Esophagus (tissue), 2 donors: ENCODE measurements around the gene NDC1. TPM values are rescaled to one million over a fixed set of nuclear protein-coding genes. Genes with fewer than 3 reads are reported as not detected.

Experiments used
- H3K27ac ChIP-seq, 2 donors: one replicate each; pipeline ENCODE4 v1.5.1; 2013; ENCODE audit warnings: low read depth in 2 of 2, mild to moderate bottlenecking in 2 of 2, inconsistent platforms in 1 of 2, low read length in 1 of 2, moderate library complexity in 1 of 2
- H3K27me3 ChIP-seq, 2 donors: one replicate each; pipeline ENCODE4 v1.6.1; 2013; ENCODE audit warnings: low read length in 2 of 2, control low read depth in 1 of 2, mild to moderate bottlenecking in 1 of 2; ENCODE audit not compliant: insufficient read depth in 2 of 2, control insufficient read depth in 1 of 2
- H3K36me3 ChIP-seq, 2 donors: one replicate each; pipeline ENCODE4 v1.6.1; 2013; ENCODE audit warnings: low read length in 1 of 2; ENCODE audit not compliant: control insufficient read depth in 2 of 2, insufficient read depth in 2 of 2
- H3K4me1 ChIP-seq, 2 donors: one replicate each; pipeline ENCODE4 v1.6.1; 2013; ENCODE audit warnings: low read length in 1 of 2; ENCODE audit not compliant: control insufficient read depth in 2 of 2, insufficient read depth in 2 of 2
- H3K4me3 ChIP-seq, 2 donors: one replicate each; pipeline ENCODE4 v1.5.1; 2013; ENCODE audit warnings: low read length in 2 of 2, mild to moderate bottlenecking in 2 of 2, low read depth in 1 of 2, moderate library complexity in 1 of 2
- H3K9me3 ChIP-seq, 2 donors: one replicate each; pipeline ENCODE4 v1.6.1; 2013; ENCODE audit warnings: mild to moderate bottlenecking in 2 of 2, low read depth in 1 of 2, low read length in 1 of 2, moderate library complexity in 1 of 2; ENCODE audit not compliant: control insufficient read depth in 2 of 2, insufficient read depth in 1 of 2
- WGBS, 2 donors: extraction: QIAGEN DNeasy Blood & Tissue Kit; methylation state at CpG; one replicate each; pipeline ENCODE4 v1.1.7; 2013; 5-methylcytosine and 5-hydroxymethylcytosine counted together
- polyA plus RNA-seq, 2 donors: library from polyadenylated mRNA; stranded (reverse); fragments of 200-250 nt; gene quantifications; one replicate each; pipeline ENCODE4 v1.2.3, GENCODE V29; 2013
- donor health status: healthy with polysubstance abuse.
- donor health status: Bipolar disorder and iron deficiency.

Gene NDC1
- polyA plus RNA-seq, 2 donors: 4.9 to 7.1 TPM

DNA sequence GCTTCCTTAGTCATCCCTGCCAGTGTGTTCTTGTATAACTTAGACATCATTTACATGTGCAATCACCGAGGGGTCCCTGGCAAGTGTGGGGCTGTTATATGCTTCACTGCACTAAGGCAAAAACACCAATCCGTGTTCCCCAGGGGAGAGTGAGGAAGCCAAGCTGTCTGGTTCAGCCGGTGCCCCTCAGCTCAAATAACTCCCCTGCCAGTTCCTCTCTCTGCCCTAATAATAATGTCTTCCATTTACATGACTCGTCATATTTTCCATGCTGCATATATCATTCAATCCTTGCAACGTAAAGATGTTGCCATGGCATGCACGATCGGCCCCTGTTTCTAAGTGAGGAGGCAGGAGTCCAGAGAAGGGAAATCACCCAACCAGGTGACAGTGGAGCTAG lies 24.4 kb upstream of the NDC1 start:
- Histone ChIP-seq H3K27me3 (no peaks in the 10 kb centered on the region), H3K4me3 (no peak overlapping the region), H3K9me3 (no peaks in the 10 kb centered on the region), H3K27ac (no peak overlapping the region), H3K36me3 (peaks cover 5 to 7% of the 10 kb centered on the region in 2 donors), H3K4me1 (peaks cover 0 to 2% of the 10 kb centered on the region in 2 donors)
- WGBS, 2 donors: 67 to 71% methylated on average over 7 of the region's 7 CpGs

DNA sequence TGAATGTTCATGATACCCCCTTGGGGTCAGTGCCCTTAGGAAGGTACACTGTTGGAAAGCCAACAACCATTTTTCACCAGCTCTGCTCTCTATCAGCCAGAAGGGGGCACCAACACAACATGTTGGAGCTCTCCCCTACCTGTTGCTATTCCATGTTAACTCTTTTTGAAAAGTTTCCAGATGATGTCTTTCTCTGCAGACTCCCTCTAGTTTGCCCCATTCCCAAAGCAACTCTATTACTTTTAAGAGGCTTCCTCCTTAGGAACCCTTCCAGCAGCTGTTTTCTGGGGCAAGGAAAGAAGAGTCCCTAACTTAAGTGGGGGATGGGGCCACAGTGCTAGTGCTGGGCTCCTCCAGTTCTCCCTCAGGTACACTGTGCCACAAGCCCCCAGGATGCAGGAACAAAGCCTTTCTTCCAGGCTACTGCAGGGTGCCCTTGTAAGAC lies 22.9 kb upstream of the NDC1 start:
- Histone ChIP-seq H3K27ac (no peak overlapping the region), H3K27me3 (no peaks in the 10 kb centered on the region), H3K9me3 (no peaks in the 10 kb centered on the region), H3K4me3 (no peak overlapping the region), H3K36me3 (peaks cover 6 to 8% of the 10 kb centered on the region in 2 donors), H3K4me1 (peaks cover 0 to 2% of the 10 kb centered on the region in 2 donors)

DNA sequence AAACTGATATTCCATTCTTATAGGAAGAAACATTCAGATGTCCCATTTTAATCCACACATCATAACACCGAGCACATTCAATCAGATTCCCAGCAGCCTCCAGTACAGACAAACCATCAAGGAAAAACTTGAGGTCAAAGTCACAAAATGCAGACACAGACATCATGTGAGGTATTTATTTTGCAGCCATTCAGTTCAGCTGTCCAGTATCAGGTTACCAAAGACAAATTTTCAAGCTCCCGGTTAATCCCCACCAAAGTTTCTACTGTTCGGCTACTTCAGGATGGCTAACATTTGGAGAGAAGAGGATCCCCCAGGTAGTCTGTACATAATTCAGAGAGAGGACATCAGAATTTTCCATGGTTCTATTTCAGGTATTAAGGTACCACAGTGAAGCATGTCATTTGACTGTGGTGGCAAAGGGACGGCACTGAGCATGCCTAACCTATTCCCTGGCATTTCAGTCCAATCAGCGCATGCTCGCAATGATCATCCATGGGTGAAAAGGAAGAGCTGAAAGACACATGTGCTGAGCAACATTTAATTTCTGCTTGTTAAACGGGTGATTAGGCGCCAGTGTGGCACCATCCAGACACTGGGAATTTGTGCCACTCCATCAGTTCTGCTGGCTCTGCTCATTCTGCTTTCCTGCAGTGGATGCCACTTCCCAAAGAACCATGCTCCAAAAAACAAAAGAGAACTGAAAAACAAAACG lies 13.6 kb upstream of the NDC1 start:
- Histone ChIP-seq H3K27me3 (no peaks in the 10 kb centered on the region), H3K9me3 (no peaks in the 10 kb centered on the region), H3K4me3 (no peak overlapping the region), H3K27ac (no peak overlapping the region), H3K36me3 (peaks cover 13 to 18% of the 10 kb centered on the region in 2 donors), H3K4me1 (no peaks in the 10 kb centered on the region)
- 88 to 90% methylated on average over 9 of the region's 9 CpGs for WGBS, 2 donors

DNA sequence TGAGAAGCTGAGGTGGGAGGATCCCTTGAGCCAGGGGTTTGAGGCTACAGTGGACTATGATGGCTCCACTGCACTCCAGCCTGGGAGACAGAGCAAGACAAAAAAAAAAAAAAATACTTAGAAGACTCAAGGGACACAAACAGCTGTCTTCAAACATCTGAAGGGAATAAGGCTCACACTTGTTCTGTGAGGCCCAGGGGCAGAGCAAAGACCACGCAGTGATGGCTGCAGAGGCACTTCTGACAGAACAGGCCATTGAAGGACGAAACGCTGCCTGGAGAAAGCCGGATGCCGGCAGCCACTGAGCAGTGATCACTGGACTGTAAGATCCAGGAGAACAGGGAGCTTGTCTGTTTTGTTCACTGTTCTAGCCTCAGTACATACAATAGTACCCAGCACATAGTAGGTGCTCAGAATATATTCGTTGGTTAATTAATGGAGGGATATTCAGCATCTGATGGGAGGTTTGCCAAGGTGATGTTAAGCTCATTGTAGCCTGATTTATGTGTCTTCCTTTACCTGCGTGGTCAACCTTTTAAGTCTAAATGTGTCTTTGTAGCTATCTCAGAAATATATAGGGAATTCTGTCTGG lies 12.1 kb upstream of the NDC1 start:
- no peaks in the 10 kb centered on the region for H3K27me3 ChIP-seq
- H3K9me3 ChIP-seq: no peaks in the 10 kb centered on the region
- no peak overlapping the region for H3K4me3 ChIP-seq
- no peaks in the 10 kb centered on the region for H3K4me1 ChIP-seq
- H3K36me3 ChIP-seq: peaks cover 4 to 9% of the 10 kb centered on the region in 2 donors
- 84 to 89% methylated on average over 7 of the region's 7 CpGs for WGBS, 2 donors
- no peak overlapping the region for H3K27ac ChIP-seq

DNA sequence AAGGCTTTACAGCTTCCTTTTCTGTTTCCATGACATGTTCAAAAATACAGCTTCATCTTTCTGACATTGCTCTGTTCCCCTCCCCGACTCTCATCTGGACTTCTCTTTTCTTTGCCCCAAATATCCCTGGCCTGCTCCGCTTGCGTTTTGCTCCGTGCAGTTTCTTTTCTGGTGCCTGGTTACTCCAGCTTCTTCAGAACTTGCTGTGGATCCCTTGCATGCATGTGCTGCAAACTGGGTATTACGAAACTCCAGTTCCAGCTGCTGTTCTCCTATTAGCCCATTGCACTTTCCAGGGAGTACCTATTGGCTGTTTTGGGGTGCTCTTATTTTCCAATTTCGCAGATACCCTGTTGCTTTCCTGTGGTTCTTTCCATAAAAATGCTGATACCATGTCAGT lies 9.9 kb upstream of the NDC1 start:
- Histone ChIP-seq H3K4me1 (no peaks in the 10 kb centered on the region), H3K9me3 (no peaks in the 10 kb centered on the region), H3K36me3 (peaks cover 0 to 4% of the 10 kb centered on the region in 2 donors), H3K4me3 (no peak overlapping the region), H3K27ac (no peak overlapping the region), H3K27me3 (no peaks in the 10 kb centered on the region)
- 90 to 91% methylated on average over 6 of the region's 6 CpGs for WGBS, 2 donors

DNA sequence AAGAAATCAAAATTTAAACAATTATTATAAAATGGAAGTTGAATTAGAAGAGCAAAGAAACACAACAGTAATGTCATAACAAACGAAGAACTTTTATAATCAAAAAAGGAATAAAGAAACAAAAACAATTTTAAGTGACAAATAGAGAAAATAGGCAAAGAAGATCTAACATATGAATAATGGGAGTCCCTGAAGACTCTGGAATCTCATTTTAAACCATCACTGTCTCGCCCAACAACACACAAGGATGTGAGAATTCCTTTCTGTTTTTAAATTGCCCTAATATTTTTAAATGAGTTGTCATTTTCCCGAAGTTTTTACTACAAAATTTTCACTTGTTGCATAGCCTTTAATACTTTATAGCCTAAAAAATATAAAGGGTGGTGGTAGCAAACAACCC lies 4.3 kb upstream of the NDC1 start:
- no peaks in the 10 kb centered on the region for H3K36me3 ChIP-seq
- no peak overlapping the region for H3K27ac ChIP-seq
- no peaks in the 10 kb centered on the region for H3K4me1 ChIP-seq
- H3K9me3 ChIP-seq: no peaks in the 10 kb centered on the region
- H3K4me3 ChIP-seq: no peak overlapping the region
- no peaks in the 10 kb centered on the region for H3K27me3 ChIP-seq
- 84 to 87% methylated on average over 3 of the region's 3 CpGs for WGBS, 2 donors

DNA sequence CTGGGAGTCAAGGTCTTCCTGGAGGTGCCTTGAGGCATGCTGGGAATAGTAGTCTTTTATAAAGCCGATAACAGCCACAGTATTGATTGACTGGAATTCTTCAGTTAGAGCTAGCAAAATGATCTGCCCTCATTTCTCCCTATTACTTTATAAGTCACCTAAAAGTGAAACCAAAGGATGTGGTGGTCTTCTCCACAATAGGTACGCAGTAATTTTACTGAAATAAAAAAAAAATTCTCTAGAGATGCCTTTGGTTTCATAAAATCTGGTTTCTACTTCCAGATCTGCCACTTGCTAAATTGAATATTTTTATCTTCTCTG lies 518 bp upstream of the NDC1 start:
- H3K36me3 ChIP-seq: no peaks in the 10 kb centered on the region
- H3K4me3 ChIP-seq: peak overlapping the region; percentile 82 to 92
- no peaks in the 10 kb centered on the region for H3K4me1 ChIP-seq
- peak overlapping the region in 1 of 2 donors; percentile 99 for H3K27ac ChIP-seq
- no peaks in the 10 kb centered on the region for H3K9me3 ChIP-seq
- 4 to 10% methylated on average over 2 of the region's 2 CpGs for WGBS, 2 donors
- H3K27me3 ChIP-seq: no peaks in the 10 kb centered on the region

DNA sequence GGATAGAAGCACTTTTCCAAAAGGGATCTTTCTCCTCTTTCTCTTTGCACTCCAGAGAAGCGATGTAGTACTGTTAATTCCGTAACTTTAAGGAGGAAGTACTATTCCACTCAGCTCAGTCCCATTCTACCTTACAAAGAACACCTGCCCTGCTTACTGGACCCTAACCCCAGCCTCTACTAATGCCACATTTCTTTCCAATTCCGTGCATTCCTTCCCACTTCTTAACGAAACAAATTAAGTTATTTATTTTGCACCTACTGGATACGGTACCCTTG lies 511 bp downstream of the NDC1 start:
- Histone ChIP-seq H3K36me3 (no peaks in the 10 kb centered on the region), H3K27ac (peak overlapping the region; percentile 99 to 100), H3K4me1 (no peaks in the 10 kb centered on the region), H3K4me3 (peak overlapping the region; percentile 82 to 92), H3K9me3 (no peaks in the 10 kb centered on the region), H3K27me3 (no peaks in the 10 kb centered on the region)
- WGBS, 2 donors: 0 to 1% methylated on average over 5 of the region's 5 CpGs

DNA sequence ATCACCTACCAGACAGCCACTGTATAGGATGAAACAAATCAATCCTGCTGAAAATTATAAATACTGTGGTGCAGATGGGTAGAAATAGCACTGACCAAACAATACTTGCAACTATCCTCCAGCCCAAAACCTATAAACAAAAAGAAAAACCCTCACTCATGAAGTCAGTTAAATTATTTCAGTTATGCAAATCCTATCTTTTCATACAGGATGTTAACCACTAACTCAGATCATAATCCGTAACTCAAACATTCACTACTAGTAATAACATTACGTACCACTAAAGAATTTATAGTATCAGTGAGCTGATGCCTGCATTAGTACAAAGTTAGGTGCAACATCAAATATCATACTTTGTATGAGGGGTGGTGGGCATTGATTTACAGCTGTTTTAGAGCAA lies 2.6 kb downstream of the NDC1 start:
- Histone ChIP-seq H3K36me3 (no peaks in the 10 kb centered on the region), H3K4me3 (no peak overlapping the region), H3K4me1 (no peaks in the 10 kb centered on the region), H3K27ac (no peak overlapping the region), H3K9me3 (no peaks in the 10 kb centered on the region), H3K27me3 (no peaks in the 10 kb centered on the region)
- 86 to 90% methylated on average over 2 of the region's 2 CpGs for WGBS, 2 donors

DNA sequence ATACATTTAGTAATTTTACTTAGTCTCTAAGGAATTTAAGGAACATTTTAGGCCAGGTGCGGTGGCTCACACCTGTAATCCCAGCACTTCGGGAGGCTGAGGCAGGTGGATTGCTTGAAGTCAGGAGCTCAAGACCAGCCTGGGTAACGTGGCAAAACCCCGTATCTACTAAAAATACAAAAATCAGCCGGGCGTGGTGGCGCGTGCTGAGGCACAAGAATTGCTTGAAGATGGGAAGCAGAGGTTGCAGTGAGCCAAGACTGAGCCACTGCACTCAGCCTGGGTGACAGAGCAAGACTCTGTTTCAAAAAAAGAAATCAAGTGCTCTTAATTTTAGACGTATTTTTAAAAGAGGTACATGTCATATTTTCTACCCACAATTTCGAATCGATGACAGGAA lies 3.3 kb downstream of the NDC1 start:
- no peaks in the 10 kb centered on the region for H3K4me1 ChIP-seq
- H3K27me3 ChIP-seq: no peaks in the 10 kb centered on the region
- H3K36me3 ChIP-seq: no peaks in the 10 kb centered on the region
- H3K4me3 ChIP-seq: no peak overlapping the region
- no peak overlapping the region for H3K27ac ChIP-seq
- 94 to 97% methylated on average over 11 of the region's 11 CpGs for WGBS, 2 donors
- no peaks in the 10 kb centered on the region for H3K9me3 ChIP-seq
